HG03139 (cell line): Measurements from ENCODE around the gene ABI3BP.
A peak's percentile ranks its signal among the peaks of the same experiment; 100 is the strongest.

Experiments
- ATAC-seq: cut with Tn5 transposase; IDR thresholded peaks from one replicate; pipeline ENCODE4 v1.9.1; 2021; ENCODE audit not compliant: unreplicated experiment

The ABI3BP gene

GRCh38 chr3:100780071-100780622, 213.1 kb downstream of the ABI3BP start:
- no peak for ATAC-seq

GRCh38 chr3:100779480-100779879, 213.7 kb downstream of the ABI3BP start:
- no peak for ATAC-seq

GRCh38 chr3:100777271-100777670, 215.9 kb downstream of the ABI3BP start:
- no peak for ATAC-seq

GRCh38 chr3:100776746-100777145, 216.5 kb downstream of the ABI3BP start:
- no peak for ATAC-seq

GRCh38 chr3:100776097-100776729, 217.0 kb downstream of the ABI3BP start:
- ATAC-seq = no peak

- ATAC-seq = no peak
Observed at GRCh38 chr3:100775669-100776068, 217.6 kb downstream of the ABI3BP start.

GRCh38 chr3:100775226-100775625, 218.0 kb downstream of the ABI3BP start:
- ATAC-seq = no peak

GRCh38 chr3:100769693-100770092, 223.5 kb downstream of the ABI3BP start:
- ATAC-seq = no peak

- no peak for ATAC-seq
Observed at GRCh38 chr3:100766069-100766468, 227.2 kb downstream of the ABI3BP start.

- no peak for ATAC-seq
Observed at GRCh38 chr3:100765437-100765975, 227.7 kb downstream of the ABI3BP start.

GRCh38 chr3:100761951-100762350, 231.3 kb downstream of the ABI3BP start:
- no peak for ATAC-seq

- peak; percentile 82 for ATAC-seq
Observed at GRCh38 chr3:100761211-100761942, 231.8 kb downstream of the ABI3BP start.

GRCh38 chr3:100760377-100760776, 232.8 kb downstream of the ABI3BP start:
- ATAC-seq = no peak

GRCh38 chr3:100759950-100760349, 233.3 kb downstream of the ABI3BP start:
- no peak for ATAC-seq

- no peak for ATAC-seq
Observed at GRCh38 chr3:100759159-100759558, 234.1 kb downstream of the ABI3BP start.

GRCh38 chr3:100756441-100756840, 236.8 kb downstream of the ABI3BP start:
- ATAC-seq = no peak

- no peak for ATAC-seq
Observed at GRCh38 chr3:100754563-100755334, 238.5 kb downstream of the ABI3BP start.

- ATAC-seq = no peak
Observed at GRCh38 chr3:100753846-100754245, 239.4 kb downstream of the ABI3BP start.

- no peak for ATAC-seq
Observed at GRCh38 chr3:100748967-100749366, 244.3 kb downstream of the ABI3BP start.

GRCh38 chr3:100748220-100748619, 245.0 kb downstream of the ABI3BP start:
- ATAC-seq = no peak

GRCh38 chr3:100746092-100746491, 247.1 kb downstream of the ABI3BP start:
- no peak for ATAC-seq
